ENCODE measurements around the gene MEDAG. TPM values are rescaled to one million over a fixed set of nuclear protein-coding genes. Genes with fewer than 3 reads are reported as not detected.
A peak's percentile ranks its signal among the peaks of the same experiment; 100 is the strongest.

MEDAG gene
- total RNA-seq, 1 donor: 46.7 TPM

- Histone ChIP-seq H3K4me2 (ENCODE audit: insufficient read depth, low read length) (peak overlapping the region; percentile 77), H2AFZ (ENCODE audit: low read length) (peak overlapping the region; percentile 70), H3K27ac (ENCODE audit: low read depth, low read length) (peak overlapping the region; percentile 99), H3K4me3 (ENCODE audit: insufficient read depth, low read length) (peak overlapping the region; percentile 38), H3K27me3 (ENCODE audit: insufficient read depth, low read length) (no peaks in the 10 kb centered on the region), H3K36me3 (ENCODE audit: insufficient read depth, low read length) (no peaks in the 10 kb centered on the region), H3K4me1 (ENCODE audit: insufficient read depth, low read length) (peaks cover 63% of the 10 kb centered on the region), H3K79me2 (ENCODE audit: insufficient read depth, low read length) (peaks cover 4% of the 10 kb centered on the region), H4K20me1 (ENCODE audit: insufficient read depth, low read length) (no peaks in the 10 kb centered on the region), H3K9me3 (ENCODE audit: low read depth, low read length) (no peaks in the 10 kb centered on the region)
- peak; percentile 91 for DNase-seq (ENCODE audit: insufficient read length, low spot score, missing footprints)
- no peak for TF ChIP-seq CTCF (IDR thresholded peaks at IDR 0.05; ENCODE audit: extremely low read depth, low read depth, low read length)
Observed at GRCh38 chr13:30872685-30873461, 33.2 kb upstream of the MEDAG start.

GRCh38 chr13:30873499-30873898 is 32.6 kb upstream of the MEDAG start:
- Histone ChIP-seq H3K4me1 (ENCODE audit: insufficient read depth, low read length) (peaks cover 58% of the 10 kb centered on the region), H3K4me3 (ENCODE audit: insufficient read depth, low read length) (no peak overlapping the region), H3K79me2 (ENCODE audit: insufficient read depth, low read length) (peaks cover 4% of the 10 kb centered on the region), H3K9me3 (ENCODE audit: low read depth, low read length) (no peaks in the 10 kb centered on the region), H2AFZ (ENCODE audit: low read length) (peak overlapping the region; percentile 70), H3K27ac (ENCODE audit: low read depth, low read length) (peak overlapping the region; percentile 99), H3K27me3 (ENCODE audit: insufficient read depth, low read length) (no peaks in the 10 kb centered on the region), H3K4me2 (ENCODE audit: insufficient read depth, low read length) (peak overlapping the region; percentile 77), H3K36me3 (ENCODE audit: insufficient read depth, low read length) (no peaks in the 10 kb centered on the region), H4K20me1 (ENCODE audit: insufficient read depth, low read length) (no peaks in the 10 kb centered on the region)
- DNase-seq (ENCODE audit: insufficient read length, low spot score, missing footprints): no peak
- no peak for TF ChIP-seq CTCF (IDR thresholded peaks at IDR 0.05; ENCODE audit: extremely low read depth, low read depth, low read length)

- no peak for DNase-seq (ENCODE audit: insufficient read length, low spot score, missing footprints)
- no peak for TF ChIP-seq CTCF (IDR thresholded peaks at IDR 0.05; ENCODE audit: extremely low read depth, low read depth, low read length)
- no peaks in the 10 kb centered on the region for H3K27me3 ChIP-seq (ENCODE audit: insufficient read depth, low read length)
- peak overlapping the region; percentile 47 for H2AFZ ChIP-seq (ENCODE audit: low read length)
- H3K4me3 ChIP-seq (ENCODE audit: insufficient read depth, low read length): no peak overlapping the region
- no peaks in the 10 kb centered on the region for H3K36me3 ChIP-seq (ENCODE audit: insufficient read depth, low read length)
- H3K27ac ChIP-seq (ENCODE audit: low read depth, low read length): peak overlapping the region; percentile 99
- no peak overlapping the region for H3K4me2 ChIP-seq (ENCODE audit: insufficient read depth, low read length)
- no peaks in the 10 kb centered on the region for H3K9me3 ChIP-seq (ENCODE audit: low read depth, low read length)
- no peaks in the 10 kb centered on the region for H4K20me1 ChIP-seq (ENCODE audit: insufficient read depth, low read length)
- peaks cover 52% of the 10 kb centered on the region for H3K4me1 ChIP-seq (ENCODE audit: insufficient read depth, low read length)
- H3K79me2 ChIP-seq (ENCODE audit: insufficient read depth, low read length): peaks cover 4% of the 10 kb centered on the region
Observed at GRCh38 chr13:30874111-30874510, 32.0 kb upstream of the MEDAG start.

DNA sequence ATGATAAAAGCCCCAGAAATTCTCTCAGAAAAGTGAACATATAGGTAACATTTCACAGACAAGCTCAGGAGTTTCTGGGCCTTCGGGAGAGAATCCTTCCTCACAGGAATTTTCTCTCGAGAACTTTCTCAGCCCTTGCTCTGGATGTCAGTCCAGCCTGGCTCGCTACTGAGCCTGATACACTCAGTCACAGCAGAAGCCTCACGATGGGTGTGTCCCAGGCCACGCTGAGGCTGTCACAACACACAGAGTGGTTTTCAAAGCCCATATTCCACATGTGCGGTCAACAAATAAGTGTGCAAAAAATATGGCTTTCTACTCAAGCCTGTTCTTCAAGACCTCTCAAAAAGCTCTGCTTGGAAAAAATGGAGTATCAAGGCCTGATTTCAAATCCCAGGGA is 31.5 kb upstream of the MEDAG start:
- Histone ChIP-seq H3K79me2 (ENCODE audit: insufficient read depth, low read length) (peaks cover 4% of the 10 kb centered on the region), H3K27me3 (ENCODE audit: insufficient read depth, low read length) (no peaks in the 10 kb centered on the region), H3K4me3 (ENCODE audit: insufficient read depth, low read length) (no peak overlapping the region), H3K36me3 (ENCODE audit: insufficient read depth, low read length) (no peaks in the 10 kb centered on the region), H3K27ac (ENCODE audit: low read depth, low read length) (peak overlapping the region; percentile 99), H3K4me2 (ENCODE audit: insufficient read depth, low read length) (no peak overlapping the region), H3K4me1 (ENCODE audit: insufficient read depth, low read length) (peaks cover 50% of the 10 kb centered on the region), H4K20me1 (ENCODE audit: insufficient read depth, low read length) (no peaks in the 10 kb centered on the region), H2AFZ (ENCODE audit: low read length) (peak overlapping the region; percentile 47), H3K9me3 (ENCODE audit: low read depth, low read length) (no peaks in the 10 kb centered on the region)
- no peak for TF ChIP-seq CTCF (IDR thresholded peaks at IDR 0.05; ENCODE audit: extremely low read depth, low read depth, low read length)
- DNase-seq (ENCODE audit: insufficient read length, low spot score, missing footprints): no peak
